Ramos (cell line): ENCODE results near the gene PIGC.

Experiments used
- in situ Hi-C: fragments of 300-500 bp; cut with MboI; formaldehyde crosslinking; loops from one replicate; pipeline ENCODE4 v1.14.3; 2022; ENCODE audit warnings: low sequenced_read_pairs; ENCODE audit not compliant: unreplicated experiment

PIGC gene

DNA sequence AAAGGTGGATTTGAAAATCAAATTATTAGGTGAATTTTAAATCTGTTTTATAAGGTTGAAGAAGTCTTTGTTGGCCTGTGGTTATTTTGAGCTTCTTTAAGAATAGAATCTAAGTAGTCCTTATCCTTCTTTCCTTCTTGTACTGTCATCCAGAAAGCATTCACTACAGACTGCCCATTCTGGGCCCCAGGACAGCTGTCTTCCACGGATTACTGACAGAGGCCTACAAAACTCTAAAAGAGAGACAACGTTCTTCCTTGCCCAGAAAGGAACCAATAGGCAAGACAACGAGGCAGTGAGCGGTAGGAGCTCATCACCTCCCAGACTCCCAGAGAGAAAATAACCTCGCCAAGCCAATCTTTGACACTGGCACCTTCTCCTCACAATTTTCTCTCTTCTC is 24.4 kb upstream of the PIGC start:
- in situ Hi-C loops, result no loop called here

DNA sequence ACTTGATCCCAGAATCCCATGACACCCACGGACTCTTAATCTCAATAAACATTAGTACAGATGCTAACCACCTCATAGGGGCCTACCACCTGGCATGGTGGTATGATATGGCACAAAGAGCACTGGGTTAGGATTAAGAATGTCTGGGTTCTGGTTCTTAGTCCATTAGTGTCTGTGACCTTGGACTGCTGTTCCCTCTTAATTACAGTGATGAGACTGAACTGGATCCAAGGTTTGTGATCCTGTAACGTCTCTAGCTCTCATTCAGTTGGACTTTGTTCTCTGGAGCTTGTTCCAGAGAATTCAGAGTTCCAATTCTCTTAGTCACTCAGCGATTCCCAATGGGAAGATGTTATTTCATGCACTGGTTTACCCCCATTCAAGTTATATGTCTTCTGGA is 23.6 kb upstream of the PIGC start:
- in situ Hi-C loops, result no loop called here

DNA sequence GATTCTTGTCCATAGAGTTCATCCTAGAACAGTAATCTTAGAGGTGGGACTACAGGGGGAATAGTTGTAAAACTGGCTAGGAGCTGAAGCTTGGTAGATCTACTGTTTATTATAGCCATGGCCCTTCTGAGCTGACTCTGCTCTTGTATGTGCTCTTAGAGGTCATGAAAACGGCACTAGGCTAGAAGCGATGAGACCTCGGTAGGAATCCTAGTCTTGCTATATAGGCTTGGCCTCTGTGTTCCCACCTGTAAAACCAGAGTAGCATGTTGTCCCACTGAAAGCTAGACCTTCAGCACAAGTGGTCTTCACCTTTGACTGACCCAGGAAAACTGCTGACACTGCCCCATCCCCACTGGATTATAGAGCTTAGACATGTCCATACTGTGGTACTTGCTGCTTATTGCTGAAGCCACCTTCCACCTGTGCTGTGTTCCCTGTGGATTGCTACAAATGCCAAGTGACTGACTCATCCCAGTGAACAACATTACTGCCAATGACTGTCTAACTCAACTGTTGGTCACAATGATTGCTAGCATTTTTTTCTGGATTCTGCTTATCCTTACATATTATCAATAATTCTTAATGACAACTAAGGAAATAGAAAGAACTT is 23.0 kb upstream of the PIGC start:
- in situ Hi-C loops, result no loop called here

DNA sequence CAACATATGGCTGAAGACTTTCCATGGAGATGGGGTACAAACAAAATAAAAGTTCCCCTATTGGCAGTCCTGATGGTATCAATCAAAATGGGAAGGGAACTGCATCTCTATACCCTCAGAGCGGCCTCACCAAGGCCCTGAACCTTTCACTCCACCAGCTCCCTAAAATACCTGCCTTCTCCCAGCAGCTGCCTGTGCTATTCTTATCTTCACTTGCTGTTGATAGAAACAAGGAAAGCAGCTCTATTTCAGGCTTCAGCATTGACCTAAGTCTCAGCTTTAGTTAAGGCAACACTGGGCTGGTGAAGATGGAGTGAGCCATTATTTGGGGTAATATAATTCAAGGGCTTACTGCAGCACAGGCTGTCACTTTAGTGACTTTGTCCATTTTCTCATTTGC is 21.7 kb upstream of the PIGC start:
- in situ Hi-C loops, result no loop called here

DNA sequence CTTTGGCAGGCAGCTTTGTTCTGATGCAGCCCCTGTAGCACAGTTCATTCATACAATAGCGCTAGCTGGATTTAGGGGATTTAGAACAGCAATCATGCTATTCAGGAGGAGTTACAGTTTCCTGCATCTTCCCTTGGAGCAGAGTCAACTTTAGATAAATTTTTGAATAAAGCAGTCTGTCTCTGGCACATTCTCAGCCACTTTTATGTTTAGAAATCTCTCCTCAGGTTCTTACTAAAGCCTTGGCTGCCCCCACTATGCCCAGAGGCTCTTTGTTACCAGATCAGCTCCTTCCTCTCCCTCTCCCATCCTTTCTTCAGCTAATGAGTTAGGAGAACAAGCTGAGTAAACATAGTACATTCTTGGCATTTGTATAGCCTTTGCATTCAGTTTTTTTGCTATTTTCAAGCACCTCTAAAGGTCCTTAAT is 17.0 kb upstream of the PIGC start:
- in situ Hi-C loops, result no loop called here

DNA sequence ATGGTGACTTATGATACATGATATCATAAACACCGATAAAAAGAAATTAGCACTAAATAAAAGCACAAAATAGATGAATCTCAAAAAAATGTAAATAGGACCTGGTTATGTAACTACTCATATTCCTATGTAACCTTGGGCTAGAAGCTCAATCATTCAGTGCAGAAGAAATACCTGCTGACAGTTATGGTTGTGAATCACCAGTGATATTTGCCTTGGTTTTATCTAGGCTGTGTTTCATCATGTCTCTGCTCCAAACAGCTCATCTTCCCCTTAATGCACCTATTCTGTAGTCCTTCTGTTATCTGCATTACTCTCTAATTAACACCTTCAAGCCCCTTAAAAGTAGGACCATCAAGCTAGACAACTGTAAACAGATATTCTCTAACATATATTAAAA is 16.3 kb upstream of the PIGC start:
- in situ Hi-C loops, result no loop called here

DNA sequence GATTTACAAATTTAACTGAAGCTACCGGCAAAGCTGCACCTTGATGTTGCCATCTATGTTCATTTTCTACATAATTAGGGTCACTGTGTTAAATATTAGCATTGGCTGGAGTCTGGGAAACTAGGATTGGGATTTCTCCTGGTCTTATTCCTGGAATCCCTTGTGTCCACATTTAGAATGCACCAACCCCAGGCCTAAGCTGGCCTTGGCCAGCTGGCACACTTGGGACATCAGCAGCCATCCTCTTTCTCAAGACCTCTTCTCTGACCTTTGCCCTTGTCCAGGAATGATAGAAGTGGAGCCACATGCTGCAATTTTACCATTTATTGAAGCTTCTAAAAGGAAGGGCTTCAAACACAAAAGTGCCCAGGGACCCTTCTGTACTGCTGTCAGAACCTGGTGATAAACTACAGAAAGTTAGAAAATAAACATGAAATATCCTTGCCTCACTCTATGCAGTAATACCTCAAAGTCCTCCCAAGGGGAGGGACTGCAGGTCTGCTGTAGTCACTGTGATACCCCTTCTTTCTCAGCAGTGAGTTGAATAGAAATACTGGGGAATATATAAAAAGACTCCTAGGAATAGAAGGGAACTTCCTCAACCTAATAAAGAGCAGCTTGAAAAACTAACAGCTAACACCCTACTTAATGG is 13.7 kb upstream of the PIGC start:
- in situ Hi-C loops, result no loop called here

DNA sequence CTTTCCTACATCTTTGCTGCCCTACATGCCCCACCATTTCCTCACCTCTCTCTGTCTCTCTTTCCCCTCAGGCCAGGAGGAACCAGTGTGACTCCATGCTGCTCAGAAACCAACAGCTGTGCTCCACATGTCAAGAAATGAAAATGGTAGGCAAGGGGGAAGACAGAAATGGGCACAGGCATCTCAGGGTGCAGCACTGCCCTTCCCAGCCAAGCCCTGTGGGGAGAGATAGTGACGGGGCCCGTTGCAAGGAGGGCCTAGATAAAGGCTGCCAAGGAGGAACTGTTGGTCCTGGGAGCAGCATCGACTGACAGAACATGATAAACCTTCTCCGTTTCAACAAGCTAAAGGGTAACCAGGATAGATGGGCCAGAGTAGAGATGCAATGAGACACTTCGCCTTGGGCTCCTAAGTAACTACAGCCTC is 12.5 kb upstream of the PIGC start:
- in situ Hi-C loops, result no loop called here

DNA sequence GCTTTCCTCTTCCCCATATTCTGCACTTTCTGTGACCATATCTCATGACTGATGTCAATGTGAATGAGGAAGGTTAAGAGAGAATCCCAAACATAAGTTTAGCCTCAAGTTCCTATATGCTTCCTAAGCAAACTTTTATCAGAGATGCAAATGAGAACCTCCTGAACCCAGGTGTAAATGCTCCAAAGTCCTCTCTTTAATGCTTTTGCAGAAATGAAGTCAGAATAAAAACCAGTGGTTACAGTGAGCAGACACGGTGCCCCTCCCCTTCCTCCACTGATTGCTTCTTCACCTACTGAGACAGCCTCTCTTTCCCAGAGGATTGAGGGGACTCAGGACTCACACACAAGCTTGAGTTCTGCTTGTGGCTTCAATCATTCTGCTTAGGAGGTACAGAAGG is 11.6 kb upstream of the PIGC start:
- in situ Hi-C loops, result no loop called here

DNA sequence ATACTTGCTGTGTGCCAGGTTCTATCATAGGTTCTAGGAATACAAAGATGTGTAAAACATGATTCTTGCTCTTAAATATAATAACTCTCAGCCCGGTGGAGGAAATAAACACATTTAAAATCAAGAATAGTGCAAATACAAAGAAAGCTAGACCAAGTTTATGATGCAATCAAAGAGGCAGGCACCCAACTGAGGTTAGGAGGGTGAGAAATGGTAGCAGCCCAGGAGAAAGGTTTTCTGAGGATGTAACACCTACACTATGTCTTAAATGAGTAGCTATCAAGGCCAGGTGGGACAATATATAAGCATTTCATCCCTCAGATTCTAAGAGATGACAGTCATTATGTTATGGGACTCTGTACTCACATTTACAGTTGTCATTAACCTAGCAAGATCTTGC is 9.7 kb upstream of the PIGC start:
- in situ Hi-C loops, result loop anchor here (5.0 kb wide), 1 partner anchor 264 kb away; no protein-coding TSS in a partner anchor

DNA sequence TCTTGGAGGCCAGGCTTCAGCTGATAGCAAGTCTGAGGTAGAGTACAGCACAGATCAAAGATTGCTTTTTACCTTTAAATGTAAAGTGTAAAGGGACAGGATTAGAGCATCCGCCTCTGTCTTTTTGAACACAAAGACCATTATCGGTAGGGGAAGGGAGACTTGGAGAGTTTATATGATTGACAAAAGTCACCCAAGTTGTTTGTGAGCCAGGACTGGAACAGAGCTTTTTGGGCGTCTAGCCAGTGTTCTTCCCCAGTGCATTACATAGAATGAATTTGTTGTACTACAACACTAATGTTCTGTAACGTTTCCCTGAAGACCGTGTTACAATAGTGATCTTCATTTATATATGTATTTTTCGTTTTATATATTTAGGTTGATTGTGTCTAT is 9.3 kb upstream of the PIGC start:
- in situ Hi-C loops, result loop anchor here (5.0 kb wide), 1 partner anchor 264 kb away; no protein-coding TSS in a partner anchor

DNA sequence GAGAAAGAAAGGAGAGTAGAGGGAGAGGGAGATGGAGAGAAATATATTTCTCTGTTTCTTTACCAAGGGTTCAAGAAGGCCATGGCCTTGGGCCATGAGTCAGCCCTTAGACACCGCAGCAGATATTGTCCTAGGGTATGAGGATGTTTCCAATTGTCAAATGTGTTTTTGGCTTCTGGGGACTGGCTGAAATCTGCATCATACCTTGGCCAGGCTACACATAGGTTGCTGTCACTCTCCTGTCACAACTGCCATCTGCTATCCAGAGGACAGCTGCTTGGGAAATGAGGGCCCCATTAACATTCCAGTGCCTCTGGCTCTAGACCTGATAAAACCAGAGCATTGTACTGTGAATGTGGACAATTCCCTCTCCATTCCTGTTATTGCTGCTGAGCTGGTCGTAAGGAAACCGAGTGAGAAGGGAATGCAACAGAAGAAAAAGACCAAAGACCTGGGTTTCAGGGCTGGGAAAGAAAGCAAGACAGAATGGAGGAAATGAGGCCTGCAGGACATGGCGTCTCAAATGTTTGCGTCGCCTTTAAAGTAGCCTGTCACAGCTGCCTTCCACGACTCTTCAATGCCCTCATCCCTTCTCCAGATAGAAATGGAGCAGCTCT is 8.8 kb upstream of the PIGC start:
- in situ Hi-C loops, result loop anchor here (5.0 kb wide), 1 partner anchor 265 kb away; no protein-coding TSS in a partner anchor

DNA sequence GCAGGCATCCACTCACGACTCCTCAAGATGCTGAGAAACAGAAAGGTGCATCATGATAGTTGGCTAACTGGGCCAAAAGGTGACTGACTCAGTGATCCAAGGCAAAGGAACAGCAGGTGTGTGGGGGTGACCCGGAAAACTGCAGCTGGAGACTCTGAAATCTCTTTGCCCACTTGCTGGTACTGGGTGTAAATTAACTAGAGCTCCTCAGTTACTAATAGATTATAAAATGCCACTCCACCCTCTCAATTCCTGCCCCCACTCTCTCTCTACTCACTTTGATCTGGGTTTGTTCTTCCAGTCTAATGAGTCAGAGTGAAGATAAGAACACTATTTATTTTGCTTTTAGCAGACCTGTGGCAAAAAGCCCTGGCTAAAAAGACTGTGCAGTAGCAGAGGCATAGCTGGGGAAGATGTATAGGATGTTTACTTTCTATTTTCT is 7.2 kb upstream of the PIGC start:
- in situ Hi-C loops, result loop anchor here (5.0 kb wide), 1 partner anchor 266 kb away; no protein-coding TSS in a partner anchor

DNA sequence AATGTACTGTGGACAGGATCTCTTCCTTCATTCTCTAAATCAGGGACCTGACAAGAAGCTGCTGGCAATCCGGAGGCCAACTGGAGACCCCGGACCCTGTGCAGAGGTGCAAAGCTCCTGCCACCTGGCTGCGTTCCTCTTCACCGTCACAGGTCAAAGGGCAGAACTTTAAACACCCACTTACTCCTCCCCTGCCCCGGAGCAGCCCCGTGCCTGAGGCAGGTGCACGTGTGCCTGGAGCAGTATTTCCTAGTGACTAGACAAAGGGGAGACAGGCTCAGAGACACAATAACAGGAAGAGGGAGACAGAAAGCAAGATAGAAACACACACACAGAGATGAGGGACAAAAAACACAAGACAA is 6.6 kb upstream of the PIGC start:
- in situ Hi-C loops, result loop anchor here (5.0 kb wide), 1 partner anchor 267 kb away; no protein-coding TSS in a partner anchor

DNA sequence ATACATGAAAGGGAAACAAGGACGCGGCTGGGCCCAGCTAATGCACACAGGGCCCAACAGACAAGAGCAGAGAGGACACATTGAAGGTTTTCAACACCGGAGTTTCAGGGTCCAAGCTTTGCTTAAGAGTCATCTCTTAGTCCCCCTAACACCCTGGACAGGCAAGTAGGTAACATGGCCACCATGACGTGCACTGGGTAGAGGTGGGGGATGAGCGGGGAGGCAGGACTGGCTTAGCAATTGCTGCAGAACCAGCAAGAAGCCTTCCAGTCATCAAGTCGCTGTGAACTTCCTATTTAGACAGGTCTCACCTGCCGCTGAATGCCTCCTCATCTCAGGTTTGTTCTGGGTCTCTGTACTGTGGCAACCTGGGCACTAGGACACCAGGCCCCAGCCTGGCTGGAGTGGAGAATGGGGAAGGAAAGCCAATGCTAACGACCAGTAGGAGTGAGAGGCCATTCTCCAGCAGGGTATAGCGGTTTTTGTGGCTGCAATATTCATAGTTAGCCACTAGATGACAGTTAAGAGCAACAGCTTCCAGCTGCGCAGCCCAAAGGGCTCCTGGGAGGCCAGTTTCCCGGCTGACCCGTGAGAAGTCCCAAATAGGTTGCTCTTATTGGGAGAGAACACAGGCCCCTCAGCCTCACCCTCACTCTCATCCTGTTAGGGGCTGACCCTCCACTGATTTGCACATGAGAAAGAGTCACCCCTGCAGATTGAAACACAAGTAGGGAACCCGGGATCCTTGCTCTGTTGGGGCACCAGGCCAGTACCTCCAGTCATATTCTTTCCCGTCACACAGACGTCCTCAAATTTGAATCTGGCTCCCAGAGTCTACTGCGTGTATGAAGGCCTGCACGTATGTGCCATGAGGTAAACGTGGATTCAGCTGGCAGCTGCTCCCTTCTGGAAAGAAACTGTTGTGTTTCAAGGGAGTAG is 6.0 kb upstream of the PIGC start:
- in situ Hi-C loops, result loop anchor here (5.0 kb wide), 1 partner anchor 267 kb away; no protein-coding TSS in a partner anchor

DNA sequence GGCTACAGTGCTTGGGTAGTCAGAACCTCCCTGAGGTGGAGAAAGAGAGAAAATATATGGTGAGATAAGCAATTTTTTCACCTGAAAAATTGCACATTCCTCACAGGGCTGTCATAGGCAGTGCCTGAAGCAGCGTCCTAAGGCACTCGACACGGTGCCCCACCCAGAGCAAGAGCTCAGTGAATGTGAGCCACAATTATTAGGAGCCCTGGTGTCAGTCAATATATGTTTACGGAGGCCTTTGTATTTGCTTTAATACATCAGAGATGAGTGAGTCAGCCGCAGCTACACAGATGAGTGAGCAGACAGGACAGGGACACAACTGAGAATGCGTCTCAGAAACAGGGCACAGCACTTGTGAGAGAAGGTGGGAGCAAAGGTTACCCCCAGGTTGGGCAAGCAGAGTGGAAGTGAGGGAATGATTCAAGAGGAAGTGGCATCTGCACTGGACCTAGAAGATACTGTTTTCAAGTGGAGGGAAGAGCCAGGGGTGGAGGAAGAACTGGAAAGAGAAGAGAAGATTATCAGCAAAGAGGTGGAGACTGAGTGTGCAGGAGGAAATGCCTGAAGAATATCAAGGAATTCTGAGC is 5.2 kb upstream of the PIGC start:
- in situ Hi-C loops, result no loop called here

DNA sequence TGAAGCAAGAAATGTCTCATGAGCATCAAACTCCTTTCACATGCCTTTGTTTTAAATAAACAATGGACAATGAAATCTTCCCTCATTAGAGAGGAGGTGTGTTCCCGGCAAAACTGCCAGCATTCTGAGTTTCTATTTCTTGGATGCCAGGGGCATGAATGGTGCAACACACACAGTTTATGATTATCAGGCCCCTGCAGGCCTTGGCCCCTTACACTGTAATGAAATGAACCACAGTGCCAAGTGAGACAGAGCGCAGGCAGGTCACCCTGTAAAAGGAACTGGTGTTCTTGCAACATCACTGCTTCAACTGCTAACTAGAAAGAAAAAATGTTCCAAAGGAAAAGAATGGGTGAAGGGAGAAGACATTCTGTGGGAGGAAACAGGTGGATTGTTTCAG is 3.8 kb upstream of the PIGC start:
- in situ Hi-C loops, result no loop called here

DNA sequence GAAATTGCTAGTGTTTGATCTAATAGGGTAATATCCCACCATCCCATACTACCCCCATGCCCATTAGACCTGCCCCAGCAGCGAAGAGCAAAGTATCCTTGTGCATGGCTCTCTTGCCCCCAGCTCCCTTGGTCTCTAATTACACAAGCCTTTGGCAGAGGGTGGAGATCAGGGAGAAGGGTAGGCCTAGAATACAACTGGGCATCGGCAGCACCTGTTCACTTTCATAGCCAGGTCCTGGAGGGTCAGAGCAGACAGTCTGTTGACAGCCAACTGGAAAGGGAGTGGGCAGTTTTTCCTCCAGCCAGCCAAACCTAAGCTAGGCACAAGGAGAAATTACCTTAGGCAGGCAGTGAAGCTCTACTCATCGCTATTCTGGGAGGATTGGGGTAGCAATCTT is 2.7 kb upstream of the PIGC start:
- in situ Hi-C loops, result no loop called here

DNA sequence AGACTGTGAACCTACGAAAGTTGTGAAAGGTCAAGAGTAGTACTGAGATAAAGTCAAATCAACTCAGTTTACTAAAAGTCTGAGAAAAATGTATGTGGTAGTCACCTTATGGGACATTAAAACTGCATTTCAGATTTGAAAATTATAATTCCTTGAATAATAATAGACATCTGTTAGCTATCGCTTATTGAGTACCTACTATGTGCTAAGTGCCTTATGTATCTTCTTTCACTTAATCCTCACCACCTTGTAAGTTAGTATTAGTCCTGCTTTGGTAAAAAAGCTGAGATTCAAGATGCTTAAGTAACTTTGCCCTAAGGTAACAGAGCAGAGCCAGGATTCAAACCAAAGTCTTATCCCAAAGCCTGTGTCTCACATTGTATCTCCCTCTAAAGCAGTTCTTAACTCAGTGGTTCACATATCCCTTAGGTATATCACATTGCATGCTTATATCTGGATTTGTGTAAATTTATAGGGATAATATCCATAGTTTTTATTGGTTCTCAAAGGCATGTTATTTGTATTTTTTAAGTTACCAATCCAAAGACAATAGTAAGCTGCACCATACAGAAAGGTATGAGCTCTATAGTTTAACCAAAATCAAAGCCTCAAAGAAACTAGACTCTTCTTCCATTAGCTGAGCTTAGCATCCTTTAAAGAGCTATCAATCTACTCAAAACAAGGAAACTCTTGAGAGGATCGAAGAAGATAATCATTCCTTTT is 865 bp downstream of the PIGC start:
- in situ Hi-C loops, result no loop called here
